ENCODE data around the gene ELAPOR1.
A peak's percentile ranks its signal among the peaks of the same experiment; 100 is the strongest.
"Not testable (repeated sequence)": the region's sequence is repeated elsewhere in the genome, so short reads cannot be mapped to it uniquely, and the experiment has no call there.

Gene ELAPOR1

GRCh38 chr1:109138358-109138757 lies 24.4 kb downstream of the ELAPOR1 start:
- DNase-seq, result no peak

- DNase-seq, result no peak
These were observed 26.5 kb downstream of the ELAPOR1 start for GRCh38 chr1:109140392-109140791.

- DNase-seq, result no peak
These were observed 28.3 kb downstream of the ELAPOR1 start for GRCh38 chr1:109142260-109142659.

- DNase-seq, result not testable (repeated sequence)
These were observed 28.8 kb downstream of the ELAPOR1 start for GRCh38 chr1:109142725-109143124.

GRCh38 chr1:109148987-109149561 lies 35.2 kb downstream of the ELAPOR1 start:
- no peak for DNase-seq

GRCh38 chr1:109149874-109150601 lies 36.1 kb downstream of the ELAPOR1 start:
- DNase-seq, result no peak

GRCh38 chr1:109151146-109151990 lies 37.5 kb downstream of the ELAPOR1 start:
- no peak for DNase-seq

GRCh38 chr1:109152196-109152595 lies 38.3 kb downstream of the ELAPOR1 start:
- DNase-seq, result no peak

- no peak for DNase-seq
These were observed 43.0 kb downstream of the ELAPOR1 start for GRCh38 chr1:109156916-109157385.

GRCh38 chr1:109158433-109158832 lies 44.5 kb downstream of the ELAPOR1 start:
- DNase-seq, result no peak

- DNase-seq, result no peak
These were observed 45.4 kb downstream of the ELAPOR1 start for GRCh38 chr1:109159326-109159725.

- no peak for DNase-seq
These were observed 46.3 kb downstream of the ELAPOR1 start for GRCh38 chr1:109160071-109160840.

GRCh38 chr1:109161858-109162606 lies 48.1 kb downstream of the ELAPOR1 start:
- peak; percentile 59 for DNase-seq

- DNase-seq, result no peak
These were observed 48.7 kb downstream of the ELAPOR1 start for GRCh38 chr1:109162626-109163025.

- DNase-seq, result no peak
These were observed 49.6 kb downstream of the ELAPOR1 start for GRCh38 chr1:109163551-109163950.
